Myocyte (in vitro differentiated cells): ENCODE data around the gene TMC5. TPM values are rescaled to one million over a fixed set of nuclear protein-coding genes. Genes with fewer than 3 reads are reported as not detected.
A peak's percentile ranks its signal among the peaks of the same experiment; 100 is the strongest.

Source experiments
- DNase-seq: peaks from one replicate; pipeline ENCODE4 v3.0.0-alpha.2; 2012; ENCODE audit warnings: low read depth
- total RNA-seq: library from RNA; depleted of rRNA; stranded (reverse); fragments of >200 nt; gene quantifications from 2 replicates; pipeline ENCODE4 v1.2.3, GENCODE V29; 2014

TMC5 gene
- total RNA-seq, 1 donor from 2014 or later, result not detected

- DNase-seq, result no peak
These were observed 32.5 kb downstream of the TMC5 start for GRCh38 chr16:19450186-19450585.

GRCh38 chr16:19458722-19459379 is 41.2 kb downstream of the TMC5 start:
- no peak for DNase-seq

- no peak for DNase-seq
These were observed 42.7 kb downstream of the TMC5 start for GRCh38 chr16:19460397-19460796.

GRCh38 chr16:19463468-19464315 is 46.0 kb downstream of the TMC5 start:
- no peak for DNase-seq

GRCh38 chr16:19468300-19468699 is 50.6 kb downstream of the TMC5 start:
- DNase-seq, result no peak

- DNase-seq, result no peak
These were observed 54.8 kb downstream of the TMC5 start for GRCh38 chr16:19472482-19472881.

- no peak for DNase-seq
These were observed 56.9 kb downstream of the TMC5 start for GRCh38 chr16:19474617-19475016.

- no peak for DNase-seq
These were observed 60.8 kb downstream of the TMC5 start for GRCh38 chr16:19478505-19478904.

GRCh38 chr16:19479302-19479721 is 61.6 kb downstream of the TMC5 start:
- DNase-seq, result no peak

- DNase-seq, result peak; percentile 17
These were observed 63.6 kb downstream of the TMC5 start for GRCh38 chr16:19481296-19481695.

- no peak for DNase-seq
These were observed 64.1 kb downstream of the TMC5 start for GRCh38 chr16:19481769-19482168.

- DNase-seq, result no peak
These were observed 64.6 kb downstream of the TMC5 start for GRCh38 chr16:19482291-19482690.

- no peak for DNase-seq
These were observed 66.4 kb downstream of the TMC5 start for GRCh38 chr16:19484096-19484495.

GRCh38 chr16:19485611-19486010 is 67.9 kb downstream of the TMC5 start:
- DNase-seq, result no peak

- no peak for DNase-seq
These were observed 68.4 kb downstream of the TMC5 start for GRCh38 chr16:19486051-19486450.

GRCh38 chr16:19486750-19487325 is 69.2 kb downstream of the TMC5 start:
- no peak for DNase-seq

GRCh38 chr16:19488213-19488640 is 70.5 kb downstream of the TMC5 start:
- no peak for DNase-seq

- no peak for DNase-seq
These were observed 72.9 kb downstream of the TMC5 start for GRCh38 chr16:19490619-19491018.

- DNase-seq, result no peak
These were observed 79.5 kb downstream of the TMC5 start for GRCh38 chr16:19497176-19497575.

- DNase-seq, result no peak
These were observed 81.3 kb downstream of the TMC5 start for GRCh38 chr16:19499006-19499405.

GRCh38 chr16:19499481-19499880 is 81.8 kb downstream of the TMC5 start:
- DNase-seq, result no peak

- DNase-seq, result peak; percentile 69
These were observed 84.9 kb downstream of the TMC5 start for GRCh38 chr16:19502395-19503131.
